GM10266 (cell line): Measurements from ENCODE around the gene COL1A1.

Experiments
- DNase-seq: peaks from one replicate; pipeline ENCODE4 v3.0.0; 2012; ENCODE audit errors: extremely low spot score
- CTCF ChIP-seq: IDR thresholded peaks from 2 replicates; pipeline ENCODE4 v1.5.1; 2012; ENCODE audit warnings: mild to moderate bottlenecking, low read depth; ENCODE audit not compliant: control insufficient read depth, insufficient read depth; ENCODE audit errors: missing control alignments

The COL1A1 gene

GRCh38 chr17:50209133-50209471, 7.7 kb upstream of the COL1A1 start:
- TF ChIP-seq CTCF, result no peak
- no peak for DNase-seq

- TF ChIP-seq CTCF, result no peak
- no peak for DNase-seq
Observed at GRCh38 chr17:50208611-50209061, 7.2 kb upstream of the COL1A1 start.

GRCh38 chr17:50207792-50208567, 6.5 kb upstream of the COL1A1 start:
- no peak for TF ChIP-seq CTCF
- no peak for DNase-seq

- no peak for TF ChIP-seq CTCF
Observed at GRCh38 chr17:50207315-50207714, 5.9 kb upstream of the COL1A1 start.

GRCh38 chr17:50206604-50207293, 5.3 kb upstream of the COL1A1 start:
- DNase-seq, result no peak

More at GRCh38 chr17:50207315-50207714, 5.9 kb upstream of the COL1A1 start:
- DNase-seq, result no peak

DNA sequence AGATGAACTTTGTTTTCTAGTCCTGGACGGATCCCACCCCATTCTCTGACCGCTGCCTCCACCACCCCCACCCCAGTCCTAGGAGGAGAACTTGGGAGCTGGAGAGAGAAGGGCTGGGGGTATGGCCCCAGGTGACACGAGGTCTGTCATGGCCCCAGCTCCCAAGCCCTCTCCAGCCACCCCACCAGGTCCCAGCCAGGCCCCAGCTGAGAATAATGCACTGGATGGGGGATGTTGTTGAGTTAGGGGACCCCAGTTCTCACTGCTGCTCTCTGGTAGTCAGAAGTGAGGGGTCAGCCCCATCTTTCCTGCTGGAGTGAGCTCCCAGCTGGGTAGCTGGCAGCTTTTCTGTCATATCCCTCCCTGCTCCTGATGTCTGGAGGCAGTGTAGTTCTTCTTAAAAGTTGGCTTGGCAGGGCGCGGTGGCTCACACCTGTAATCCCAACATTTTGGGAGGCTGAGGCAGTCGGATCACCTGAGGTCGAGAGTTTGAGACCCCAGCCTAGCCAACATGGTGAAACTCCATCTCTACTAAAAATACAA, 4.6 kb upstream of the COL1A1 start:
- no peak for TF ChIP-seq CTCF
- DNase-seq, result no peak

More at GRCh38 chr17:50206604-50207293, 5.3 kb upstream of the COL1A1 start:
- TF ChIP-seq CTCF, result no peak
